Mesodermal cell (in vitro differentiated cells): ENCODE data around the gene EBF4.
A peak's percentile ranks its signal among the peaks of the same experiment; 100 is the strongest.

Source experiments
- H3K27ac ChIP-seq: 2 replicates; pipeline ENCODE4 v1.7.0; 2013; ENCODE audit warnings: mild to moderate bottlenecking, low read depth, low read length, moderate library complexity; ENCODE audit not compliant: severe bottlenecking
- H3K36me3 ChIP-seq: 2 replicates; pipeline ENCODE4 v1.7.1; 2013; ENCODE audit warnings: mild to moderate bottlenecking, low read length, moderate library complexity; ENCODE audit not compliant: control insufficient read depth, insufficient read depth
- H3K4me1 ChIP-seq: one replicate; pipeline ENCODE4 v1.7.1; 2013; ENCODE audit warnings: mild to moderate bottlenecking, low read length; ENCODE audit not compliant: insufficient read depth, control insufficient read depth, poor library complexity, severe bottlenecking
- H3K4me3 ChIP-seq: 2 replicates; pipeline ENCODE4 v1.7.0; 2013; ENCODE audit warnings: low read length, control low read depth, mild to moderate bottlenecking; ENCODE audit not compliant: insufficient read depth, poor library complexity, severe bottlenecking; ENCODE audit errors: extremely low read depth
- H3K9me3 ChIP-seq: 2 replicates; pipeline ENCODE4 v1.7.1; 2013; ENCODE audit warnings: mild to moderate bottlenecking, low read length, moderate library complexity; ENCODE audit not compliant: control insufficient read depth
- WGBS, 2 experiments: methylation state at CpG; one replicate each; pipeline ENCODE4 v1.1.5; 2013; ENCODE audit warnings: missing lambda C conversion rate in 2 of 2; ENCODE audit not compliant: insufficient coverage in 2 of 2; 5-methylcytosine and 5-hydroxymethylcytosine counted together

The EBF4 gene

DNA sequence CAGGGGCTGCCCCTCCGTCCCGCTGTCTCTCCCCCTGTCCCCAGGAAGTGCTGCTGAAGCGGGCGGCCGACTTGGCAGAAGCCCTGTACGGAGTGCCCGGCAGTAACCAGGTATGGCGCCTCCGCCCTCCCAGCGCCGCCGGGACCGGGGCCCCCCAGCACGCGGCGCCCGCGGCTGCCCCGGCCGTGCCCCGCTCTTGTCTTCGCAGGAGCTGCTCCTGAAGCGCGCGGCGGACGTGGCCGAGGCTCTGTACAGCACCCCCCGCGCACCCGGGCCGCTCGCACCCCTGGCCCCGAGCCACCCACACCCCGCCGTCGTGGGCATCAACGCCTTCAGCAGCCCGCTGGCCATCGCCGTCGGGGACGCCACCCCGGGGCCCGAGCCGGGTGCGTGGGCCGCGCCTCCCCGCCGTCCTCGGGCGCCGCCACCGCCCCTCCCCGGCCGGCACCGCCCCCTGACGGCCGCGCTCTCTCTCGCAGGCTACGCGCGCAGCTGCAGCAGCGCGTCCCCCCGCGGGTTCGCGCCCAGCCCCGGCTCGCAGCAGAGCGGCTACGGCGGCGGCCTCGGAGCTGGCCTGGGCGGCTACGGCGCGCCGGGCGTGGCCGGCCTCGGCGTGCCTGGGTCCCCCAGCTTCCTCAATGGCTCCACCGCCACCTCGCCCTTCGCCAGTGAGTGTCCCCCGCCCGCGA lies 59.4 kb downstream of the EBF4 start:
- no peaks in the 10 kb centered on the region for H3K36me3 ChIP-seq
- peaks cover 11% of the 10 kb centered on the region for H3K4me1 ChIP-seq
- 1% methylated on average over 56 to 65 of the region's 93 CpGs for WGBS, 2 experiments
- peak overlapping the region; percentile 31 for H3K4me3 ChIP-seq
- no peak overlapping the region for H3K27ac ChIP-seq
- no peaks in the 10 kb centered on the region for H3K9me3 ChIP-seq

- H3K4me1 ChIP-seq: peaks cover 11% of the 10 kb centered on the region
- H3K9me3 ChIP-seq: no peaks in the 10 kb centered on the region
- H3K27ac ChIP-seq: no peak overlapping the region
- WGBS, 2 experiments: 8 to 11% methylated on average over 30 to 38 of the region's 47 CpGs
- no peaks in the 10 kb centered on the region for H3K36me3 ChIP-seq
- H3K4me3 ChIP-seq: peak overlapping the region; percentile 31
These were observed 60.2 kb downstream of the EBF4 start for GRCh38 chr20:2752567-2753460.

GRCh38 chr20:2753461-2754040 lies 61.0 kb downstream of the EBF4 start:
- Histone ChIP-seq H3K4me1 (peaks cover 11% of the 10 kb centered on the region), H3K9me3 (no peaks in the 10 kb centered on the region), H3K4me3 (no peak overlapping the region), H3K36me3 (no peaks in the 10 kb centered on the region), H3K27ac (no peak overlapping the region)
- 77 to 81% methylated on average over 6 of the region's 6 CpGs for WGBS, 2 experiments

- Histone ChIP-seq H3K4me1 (peaks cover 11% of the 10 kb centered on the region), H3K4me3 (no peak overlapping the region), H3K9me3 (no peaks in the 10 kb centered on the region), H3K27ac (no peak overlapping the region), H3K36me3 (no peaks in the 10 kb centered on the region)
- WGBS, 2 experiments: 90% methylated on average over 2 of the region's 2 CpGs; no CpG with 5 or more reads in 1 of the 2 experiments
These were observed 61.8 kb downstream of the EBF4 start for GRCh38 chr20:2754424-2754823.

DNA sequence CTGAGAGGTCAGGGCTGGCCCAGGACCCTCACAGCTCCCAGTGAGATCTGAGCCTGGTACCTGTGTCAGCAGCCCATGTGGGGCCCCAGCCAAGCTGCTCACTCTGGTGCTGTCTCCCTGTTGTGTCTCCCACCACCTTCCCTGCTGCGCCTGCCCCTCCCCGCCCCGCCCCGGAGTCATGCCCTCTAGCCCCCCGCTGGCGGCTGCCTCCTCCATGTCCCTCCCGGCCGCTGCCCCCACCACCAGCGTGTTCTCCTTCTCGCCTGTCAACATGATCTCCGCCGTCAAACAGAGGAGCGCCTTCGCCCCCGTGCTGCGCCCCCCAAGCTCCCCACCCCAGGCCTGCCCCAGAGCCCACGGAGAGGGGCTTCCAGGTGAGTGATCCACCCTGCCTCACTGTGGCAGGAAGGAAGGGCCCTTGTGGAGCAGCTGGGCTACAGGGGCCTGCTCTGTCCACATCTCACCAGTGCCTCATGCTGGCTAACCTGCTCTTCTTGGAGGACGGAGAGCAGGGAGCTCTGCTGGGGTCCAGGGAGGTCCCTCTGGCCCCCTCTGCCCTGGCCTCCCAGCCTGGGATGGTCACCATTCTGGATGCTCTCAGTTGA lies 63.0 kb downstream of the EBF4 start:
- Histone ChIP-seq H3K9me3 (no peaks in the 10 kb centered on the region), H3K36me3 (no peaks in the 10 kb centered on the region), H3K4me1 (peaks cover 8% of the 10 kb centered on the region), H3K4me3 (no peak overlapping the region), H3K27ac (no peak overlapping the region)
- WGBS, 2 experiments: 70 to 83% methylated on average over 2 to 6 of the region's 18 CpGs

GRCh38 chr20:2756056-2756611 lies 63.6 kb downstream of the EBF4 start:
- Histone ChIP-seq H3K27ac (no peak overlapping the region), H3K4me3 (no peak overlapping the region), H3K36me3 (no peaks in the 10 kb centered on the region), H3K9me3 (no peaks in the 10 kb centered on the region), H3K4me1 (peaks cover 8% of the 10 kb centered on the region)
- WGBS, 2 experiments: 14 to 27% methylated on average over 3 to 5 of the region's 5 CpGs

DNA sequence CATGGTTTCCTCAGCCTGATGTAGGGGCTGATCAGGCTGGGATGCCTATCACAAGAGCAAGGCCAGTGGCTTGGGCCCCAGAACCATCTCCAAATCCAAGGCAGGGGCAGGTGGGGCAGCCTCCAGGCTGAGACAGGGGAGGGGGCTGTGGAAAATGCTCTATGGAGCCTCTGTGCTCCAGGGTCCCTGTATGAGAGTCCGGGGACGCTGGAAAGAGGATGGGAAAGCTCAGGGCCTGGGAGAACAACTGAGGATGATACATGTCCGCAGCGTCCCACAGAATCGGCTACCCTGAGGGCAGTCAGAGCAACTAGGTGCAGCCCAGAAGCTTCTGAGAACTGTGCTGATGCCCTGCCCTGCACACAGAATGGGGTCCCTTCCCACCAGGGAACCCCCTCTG lies 64.4 kb downstream of the EBF4 start:
- Histone ChIP-seq H3K4me3 (no peak overlapping the region), H3K9me3 (no peaks in the 10 kb centered on the region), H3K36me3 (no peaks in the 10 kb centered on the region), H3K4me1 (no peaks in the 10 kb centered on the region), H3K27ac (no peak overlapping the region)
- WGBS, 2 experiments: 88 to 98% methylated on average over 5 of the region's 5 CpGs

- Histone ChIP-seq H3K4me1 (no peaks in the 10 kb centered on the region), H3K9me3 (no peaks in the 10 kb centered on the region), H3K27ac (no peak overlapping the region), H3K4me3 (no peak overlapping the region), H3K36me3 (no peaks in the 10 kb centered on the region)
- 97% methylated on average over 4 of the region's 5 CpGs for WGBS, 2 experiments
These were observed 65.4 kb downstream of the EBF4 start for GRCh38 chr20:2757969-2758368.

DNA sequence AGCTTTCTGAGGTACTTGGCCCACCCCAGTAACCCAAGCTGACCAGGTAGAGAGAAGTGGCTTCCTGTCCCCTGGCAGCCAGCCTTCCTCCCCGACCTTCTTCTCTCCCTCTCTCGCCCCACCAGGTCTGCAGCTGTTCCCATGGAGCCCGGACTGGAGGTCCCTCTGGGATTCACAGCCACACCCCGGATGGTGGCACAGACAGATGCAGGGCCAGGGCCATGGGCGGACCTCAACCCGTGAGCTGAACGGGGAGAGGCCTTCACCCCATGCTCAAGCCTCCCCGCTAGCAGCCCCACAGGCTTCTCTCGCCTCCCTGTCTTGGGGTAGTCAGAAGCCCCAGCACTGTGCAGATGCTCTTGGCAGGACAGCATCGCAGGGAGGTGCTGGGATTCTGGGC lies 66.6 kb downstream of the EBF4 start:
- H3K4me1 ChIP-seq: no peaks in the 10 kb centered on the region
- 88 to 96% methylated on average over 7 of the region's 10 CpGs for WGBS, 2 experiments

GRCh38 chr20:2759603-2760296 lies 67.2 kb downstream of the EBF4 start:
- WGBS, 2 experiments: 68 to 80% methylated on average over 11 to 13 of the region's 19 CpGs

More for the DNA sequence above, 66.6 kb downstream of the EBF4 start:
- Histone ChIP-seq H3K27ac (no peak overlapping the region), H3K4me3 (no peak overlapping the region), H3K36me3 (no peaks in the 10 kb centered on the region), H3K9me3 (no peaks in the 10 kb centered on the region)

More at GRCh38 chr20:2759603-2760296, 67.2 kb downstream of the EBF4 start:
- H3K4me3 ChIP-seq: no peak overlapping the region
- H3K9me3 ChIP-seq: no peaks in the 10 kb centered on the region
- H3K36me3 ChIP-seq: no peaks in the 10 kb centered on the region
- H3K4me1 ChIP-seq: no peaks in the 10 kb centered on the region
- H3K27ac ChIP-seq: no peak overlapping the region
